HFFc6 (cell line): ENCODE results near the gene ARHGEF3. TPM values are rescaled to one million over a fixed set of nuclear protein-coding genes. Genes with fewer than 3 reads are reported as not detected.
A peak's percentile ranks its signal among the peaks of the same experiment; 100 is the strongest.
"Not testable (repeated sequence)": the region's sequence is repeated elsewhere in the genome, so short reads cannot be mapped to it uniquely, and the experiment has no call there.

Source experiments
- DNase-seq: peaks from one replicate; pipeline ENCODE4 v3.0.0-alpha.2; 2018
- H3K27ac Mint-ChIP-seq: 2 replicates; pipeline ENCODE4 v1.8.0; 2020; ENCODE audit warnings: mild to moderate bottlenecking, mixed read lengths
- H3K27me3 Mint-ChIP-seq: 2 replicates; pipeline ENCODE4 v1.8.0; 2021; ENCODE audit warnings: mild to moderate bottlenecking, moderate library complexity, mixed read lengths; ENCODE audit not compliant: insufficient read depth
- H3K36me3 Mint-ChIP-seq: 2 replicates; pipeline ENCODE4 v1.8.0; 2021; ENCODE audit warnings: low read depth, mixed read lengths
- H3K4me1 Mint-ChIP-seq: 2 replicates; pipeline ENCODE4 v1.8.0; 2020; ENCODE audit warnings: low read depth, mixed read lengths
- H3K4me3 Mint-ChIP-seq: 2 replicates; pipeline ENCODE4 v1.8.0; 2020; ENCODE audit warnings: mild to moderate bottlenecking, moderate library complexity, mixed read lengths
- H3K9me3 Mint-ChIP-seq: 2 replicates; pipeline ENCODE4 v1.8.0; 2020; ENCODE audit warnings: mild to moderate bottlenecking, mixed read lengths
- CTCF ChIP-seq: fragments of 200-600 bp; sonication (generic); IDR thresholded peaks from 2 replicates; pipeline ENCODE4 v1.5.0; 2021; ENCODE audit warnings: antibody characterized with exemption, mild to moderate bottlenecking
- total RNA-seq, 6 experiments: library from RNA; stranded (reverse); fragmentation: NEBNext Ultra II Directional; extraction: Animal tissue kit (Norgen Biotek cat#: 25700); gene quantifications; 2 replicates in 1 of 6; 3 replicates in 5 of 6; pipeline ENCODE4 v1.2.3, GENCODE V29; 2021

The ARHGEF3 gene
- total RNA-seq, 6 experiments from 2014 or later: 1.7 to 5.9 (median 2.4) TPM

GRCh38 chr3:56693750-56694149, 108.0 kb downstream of the ARHGEF3 start:
- Mint-ChIP-seq H3K27me3 (no peaks in the 10 kb centered on the region; the same call in 1 of the 2 replicates), H3K27ac (no peak overlapping the region), H3K4me3 (no peak overlapping the region), H3K9me3 (no peaks in the 10 kb centered on the region), H3K36me3 (no peaks in the 10 kb centered on the region), H3K4me1 (peaks cover 6% of the 10 kb centered on the region; the same call in 1 of the 2 replicates)
- DNase-seq: no peak
- no peak for TF ChIP-seq CTCF

- H3K27ac Mint-ChIP-seq, DNase-seq, H3K27me3 Mint-ChIP-seq, H3K36me3 Mint-ChIP-seq, H3K9me3 Mint-ChIP-seq, H3K4me1 Mint-ChIP-seq, H3K4me3 Mint-ChIP-seq: not testable (repeated sequence)
These were observed 109.0 kb downstream of the ARHGEF3 start for GRCh38 chr3:56692520-56693433.

GRCh38 chr3:56692001-56692365, 109.8 kb downstream of the ARHGEF3 start:
- H3K4me3 Mint-ChIP-seq: not testable (repeated sequence)

GRCh38 chr3:56691165-56692000, 110.4 kb downstream of the ARHGEF3 start:
- H3K27me3 Mint-ChIP-seq: no peaks in the 10 kb centered on the region; the same call in 1 of the 2 replicates
- DNase-seq: peak; percentile 48
- no peak for TF ChIP-seq CTCF
- no peak overlapping the region for H3K4me3 Mint-ChIP-seq
- no peaks in the 10 kb centered on the region for H3K9me3 Mint-ChIP-seq
- peaks cover 6% of the 10 kb centered on the region; the same call in 1 of the 2 replicates for H3K4me1 Mint-ChIP-seq
- H3K27ac Mint-ChIP-seq: no peak overlapping the region
- no peaks in the 10 kb centered on the region for H3K36me3 Mint-ChIP-seq

More at GRCh38 chr3:56692001-56692365, 109.8 kb downstream of the ARHGEF3 start:
- not testable (repeated sequence) for H3K9me3 Mint-ChIP-seq, H3K27me3 Mint-ChIP-seq, DNase-seq, H3K36me3 Mint-ChIP-seq, H3K4me1 Mint-ChIP-seq, H3K27ac Mint-ChIP-seq

- no peak overlapping the region for H3K4me3 Mint-ChIP-seq
- peaks cover 1% of the 10 kb centered on the region; the same call in 1 of the 2 replicates for H3K9me3 Mint-ChIP-seq
- no peak for TF ChIP-seq CTCF
- H3K36me3 Mint-ChIP-seq: peaks cover 2% of the 10 kb centered on the region
- H3K27ac Mint-ChIP-seq: no peak overlapping the region
- peaks cover 6% of the 10 kb centered on the region; the same call in 1 of the 2 replicates for H3K4me1 Mint-ChIP-seq
- no peaks in the 10 kb centered on the region for H3K27me3 Mint-ChIP-seq
- no peak for DNase-seq
These were observed 112.4 kb downstream of the ARHGEF3 start for GRCh38 chr3:56689303-56689702.

- no peak overlapping the region for H3K27ac Mint-ChIP-seq
- H3K4me1 Mint-ChIP-seq: peaks cover 6% of the 10 kb centered on the region; the same call in 1 of the 2 replicates
- H3K27me3 Mint-ChIP-seq: no peaks in the 10 kb centered on the region
- peaks cover 10% of the 10 kb centered on the region for H3K9me3 Mint-ChIP-seq
- peaks cover 12% of the 10 kb centered on the region for H3K36me3 Mint-ChIP-seq
- DNase-seq: no peak
- H3K4me3 Mint-ChIP-seq: no peak overlapping the region
- no peak for TF ChIP-seq CTCF
These were observed 113.6 kb downstream of the ARHGEF3 start for GRCh38 chr3:56688191-56688590.
